ENCODE results near the gene ESCO1. TPM values are rescaled to one million over a fixed set of nuclear protein-coding genes. Genes with fewer than 3 reads are reported as not detected.

ESCO1 gene
- polyA plus RNA-seq, 1 donor (not counting 4 experiments of a cell fraction or from before 2014, with no cell fraction given): 12.1 TPM

GRCh38 chr18:21575656-21576055 is 24.8 kb downstream of the ESCO1 start:
- H3K4me1 ChIP-seq (ENCODE audit: control insufficient read depth, extremely low read depth, insufficient read depth, low read length): no peaks in the 10 kb centered on the region
- H4K20me1 ChIP-seq (ENCODE audit: control insufficient read depth, extremely low read depth, insufficient read depth, low read length): no peaks in the 10 kb centered on the region
- FAIRE-seq (no peak), DNase-seq (ENCODE audit: low read depth, low spot score) (no peak)
- no peak overlapping the region for H3K27ac ChIP-seq (ENCODE audit: control insufficient read depth, insufficient read depth, low read length)
- H3K36me3 ChIP-seq (ENCODE audit: control insufficient read depth in 2 of 2, extremely low read depth in 1 of 2, insufficient read depth in 2 of 2, low read length in 2 of 2): peaks cover 3 to 6% of the 10 kb centered on the region in 2 experiments
- H3K4me2 ChIP-seq (ENCODE audit: control insufficient read depth, extremely low read depth, insufficient read depth, low read depth, low read length): no peak overlapping the region
- no peaks in the 10 kb centered on the region for H3K9me3 ChIP-seq (ENCODE audit: control insufficient read depth, low read depth, low read length)
- no peak overlapping the region for H3K4me3 ChIP-seq (ENCODE audit: control insufficient read depth in 2 of 3, extremely low read depth in 1 of 3, insufficient read depth in 2 of 3, low read depth in 1 of 3, low read length in 3 of 3)
- H3K27me3 ChIP-seq (ENCODE audit: control insufficient read depth, extremely low read depth, insufficient read depth, low read length): no peaks in the 10 kb centered on the region
- H3K79me2 ChIP-seq (ENCODE audit: control insufficient read depth, insufficient read depth, low read length): no peaks in the 10 kb centered on the region
- no peak overlapping the region for H3K9ac ChIP-seq (ENCODE audit: control insufficient read depth, extremely low read depth, insufficient read depth, low read length)
- TF ChIP-seq EZH2 (IDR thresholded peaks at IDR 0.05; ENCODE audit: low read length): no peak
- TF ChIP-seq, protein P1, sequence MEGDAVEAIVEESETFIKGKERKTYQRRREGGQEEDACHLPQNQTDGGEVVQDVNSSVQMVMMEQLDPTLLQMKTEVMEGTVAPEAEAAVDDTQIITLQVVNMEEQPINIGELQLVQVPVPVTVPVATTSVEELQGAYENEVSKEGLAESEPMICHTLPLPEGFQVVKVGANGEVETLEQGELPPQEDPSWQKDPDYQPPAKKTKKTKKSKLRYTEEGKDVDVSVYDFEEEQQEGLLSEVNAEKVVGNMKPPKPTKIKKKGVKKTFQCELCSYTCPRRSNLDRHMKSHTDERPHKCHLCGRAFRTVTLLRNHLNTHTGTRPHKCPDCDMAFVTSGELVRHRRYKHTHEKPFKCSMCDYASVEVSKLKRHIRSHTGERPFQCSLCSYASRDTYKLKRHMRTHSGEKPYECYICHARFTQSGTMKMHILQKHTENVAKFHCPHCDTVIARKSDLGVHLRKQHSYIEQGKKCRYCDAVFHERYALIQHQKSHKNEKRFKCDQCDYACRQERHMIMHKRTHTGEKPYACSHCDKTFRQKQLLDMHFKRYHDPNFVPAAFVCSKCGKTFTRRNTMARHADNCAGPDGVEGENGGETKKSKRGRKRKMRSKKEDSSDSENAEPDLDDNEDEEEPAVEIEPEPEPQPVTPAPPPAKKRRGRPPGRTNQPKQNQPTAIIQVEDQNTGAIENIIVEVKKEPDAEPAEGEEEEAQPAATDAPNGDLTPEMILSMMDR (optimal IDR thresholded peaks at IDR 0.05 in 1 of 3, IDR thresholded peaks at IDR 0.05 in 1 of 3, conservative IDR thresholded peaks at IDR 0.05 in 1 of 3; ENCODE audit: extremely low read depth in 1 of 3, insufficient read depth in 2 of 3, low read length in 3 of 3): no peak
- dilution Hi-C loops (cut with MboI; ENCODE audit: extremely low pct_ligation_motif_present, low sequenced_read_pairs): no loop called here
- H2AFZ ChIP-seq (ENCODE audit: control insufficient read depth, low read length): no peak overlapping the region
- H3K9me1 ChIP-seq (ENCODE audit: control insufficient read depth, extremely low read depth, insufficient read depth, low read length): no peaks in the 10 kb centered on the region

- H3K4me1 ChIP-seq (ENCODE audit: control insufficient read depth, extremely low read depth, insufficient read depth, low read length): no peaks in the 10 kb centered on the region
- FAIRE-seq (no peak), DNase-seq (ENCODE audit: low read depth, low spot score) (no peak)
- H3K4me2 ChIP-seq (ENCODE audit: control insufficient read depth, extremely low read depth, insufficient read depth, low read depth, low read length): no peak overlapping the region
- H3K9me3 ChIP-seq (ENCODE audit: control insufficient read depth, low read depth, low read length): no peaks in the 10 kb centered on the region
- no peaks in the 10 kb centered on the region for H3K79me2 ChIP-seq (ENCODE audit: control insufficient read depth, insufficient read depth, low read length)
- dilution Hi-C loops (cut with MboI; ENCODE audit: extremely low pct_ligation_motif_present, low sequenced_read_pairs): no loop called here
- H3K9ac ChIP-seq (ENCODE audit: control insufficient read depth, extremely low read depth, insufficient read depth, low read length): no peak overlapping the region
- H3K4me3 ChIP-seq (ENCODE audit: control insufficient read depth in 2 of 3, extremely low read depth in 1 of 3, insufficient read depth in 2 of 3, low read depth in 1 of 3, low read length in 3 of 3): no peak overlapping the region
- TF ChIP-seq EZH2 (IDR thresholded peaks at IDR 0.05; ENCODE audit: low read length): no peak
- TF ChIP-seq, protein P1 (optimal IDR thresholded peaks at IDR 0.05 in 1 of 3, IDR thresholded peaks at IDR 0.05 in 1 of 3, conservative IDR thresholded peaks at IDR 0.05 in 1 of 3; ENCODE audit: extremely low read depth in 1 of 3, insufficient read depth in 2 of 3, low read length in 3 of 3): no peak
- H4K20me1 ChIP-seq (ENCODE audit: control insufficient read depth, extremely low read depth, insufficient read depth, low read length): no peaks in the 10 kb centered on the region
- no peak overlapping the region for H2AFZ ChIP-seq (ENCODE audit: control insufficient read depth, low read length)
- H3K36me3 ChIP-seq (ENCODE audit: control insufficient read depth in 2 of 2, extremely low read depth in 1 of 2, insufficient read depth in 2 of 2, low read length in 2 of 2): peaks cover 3 to 6% of the 10 kb centered on the region in 2 experiments
- H3K27me3 ChIP-seq (ENCODE audit: control insufficient read depth, extremely low read depth, insufficient read depth, low read length): no peaks in the 10 kb centered on the region
- no peak overlapping the region for H3K27ac ChIP-seq (ENCODE audit: control insufficient read depth, insufficient read depth, low read length)
- H3K9me1 ChIP-seq (ENCODE audit: control insufficient read depth, extremely low read depth, insufficient read depth, low read length): no peaks in the 10 kb centered on the region
Observed at GRCh38 chr18:21571772-21572171, 28.7 kb downstream of the ESCO1 start.
